ENCODE measurements around the gene HVCN1. TPM values are rescaled to one million over a fixed set of nuclear protein-coding genes. Genes with fewer than 3 reads are reported as not detected.
"Not testable (repeated sequence)": the region's sequence is repeated elsewhere in the genome, so short reads cannot be mapped to it uniquely, and the experiment has no call there.

HVCN1 gene
- total RNA-seq, 2 donors from 2014 or later: 1.4 to 3.0 TPM

- ATAC-seq: no peak
- no peak for DNase-seq
- intact Hi-C loops (cut with DNase I, micrococcal nuclease): no loop called here
Measured at GRCh38 chr12:110638796-110639195, 50.1 kb downstream of the HVCN1 start.

- DNase-seq (no peak), ATAC-seq (no peak)
- intact Hi-C loops (cut with DNase I, micrococcal nuclease): no loop called here
Measured at GRCh38 chr12:110637869-110638441, 51.0 kb downstream of the HVCN1 start.

GRCh38 chr12:110636516-110636915, 52.4 kb downstream of the HVCN1 start:
- DNase-seq: no peak
- no peak for ATAC-seq
- intact Hi-C loops (cut with DNase I, micrococcal nuclease): no loop called here

- DNase-seq: no peak
- ATAC-seq: no peak
- intact Hi-C loops (cut with DNase I, micrococcal nuclease): no loop called here
Measured at GRCh38 chr12:110635055-110635454, 53.9 kb downstream of the HVCN1 start.

- intact Hi-C loops (cut with DNase I, micrococcal nuclease): no loop called here
- ATAC-seq (no peak), DNase-seq (no peak)
Measured at GRCh38 chr12:110627500-110628195, 61.3 kb downstream of the HVCN1 start.

GRCh38 chr12:110622582-110622981, 66.3 kb downstream of the HVCN1 start:
- DNase-seq (no peak), ATAC-seq (no peak)
- intact Hi-C loops (cut with DNase I, micrococcal nuclease): no loop called here

- DNase-seq (no peak), ATAC-seq (no peak)
- intact Hi-C loops (cut with DNase I, micrococcal nuclease): no loop called here
Measured at GRCh38 chr12:110619534-110619953, 69.4 kb downstream of the HVCN1 start.

- ATAC-seq: no peak
- intact Hi-C loops (cut with DNase I, micrococcal nuclease): no loop called here
- no peak for DNase-seq
Measured at GRCh38 chr12:110616471-110617115, 72.3 kb downstream of the HVCN1 start.

- intact Hi-C loops (cut with DNase I, micrococcal nuclease): no loop called here
- no peak for ATAC-seq
- DNase-seq: no peak
Measured at GRCh38 chr12:110615171-110615570, 73.7 kb downstream of the HVCN1 start.

GRCh38 chr12:110613771-110614684, 74.9 kb downstream of the HVCN1 start, which contains the start of gene TCTN1:
Gene TCTN1 (plus strand): TSS chr12:110614129. CDS start chr12:110614183, 54 bp downstream.
- peak; percentile 99 for ATAC-seq
- intact Hi-C loops (cut with DNase I, micrococcal nuclease): no loop called here

GRCh38 chr12:110613071-110613770, 75.7 kb downstream of the HVCN1 start:
- intact Hi-C loops (cut with DNase I, micrococcal nuclease): no loop called here
- peak; percentile 0 for ATAC-seq
- no peak for DNase-seq

More at GRCh38 chr12:110613771-110614684, 74.9 kb downstream of the HVCN1 start, which contains the start of gene TCTN1:
- DNase-seq: peak; percentile 98

GRCh38 chr12:110606253-110606611, 82.7 kb downstream of the HVCN1 start:
- ATAC-seq (no peak), DNase-seq (no peak)
- intact Hi-C loops (cut with DNase I, micrococcal nuclease): loop anchor here in 1 of 2 donors (10.0 kb wide), 1 partner anchor 101 kb away; the partner anchor contains the start of genes RAD9B and VPS29

- intact Hi-C loops (cut with DNase I, micrococcal nuclease): loop anchor here (5.0 to 10.0 kb wide), 2 partner anchors 90 to 97 kb away; partner anchors contain the start of genes RAD9B (in 1 of the 2) and VPS29 (in 1 of the 2)
- not testable (repeated sequence) for DNase-seq
- ATAC-seq: peak; percentile 84
Measured at GRCh38 chr12:110602085-110602814, 86.7 kb downstream of the HVCN1 start.

- peak; percentile 60 for ATAC-seq
- DNase-seq: no peak
- intact Hi-C loops (cut with DNase I, micrococcal nuclease): loop anchor here (5.0 to 10.0 kb wide), 2 partner anchors 88 to 95 kb away; partner anchors contain the start of genes RAD9B (in 1 of the 2) and VPS29 (in 1 of the 2)
Measured at GRCh38 chr12:110600254-110600653, 88.7 kb downstream of the HVCN1 start.

- intact Hi-C loops (cut with DNase I, micrococcal nuclease): no loop called here
- ATAC-seq: no peak
- DNase-seq: no peak
Measured at GRCh38 chr12:110599334-110599733, 89.6 kb downstream of the HVCN1 start.

Measured in left colon (tissue), 2 donors.